Esophagus squamous epithelium (tissue), 5 donors: Measurements from ENCODE around the gene DPPA3. TPM values are rescaled to one million over a fixed set of nuclear protein-coding genes. Genes with fewer than 3 reads are reported as not detected.
"Not testable (repeated sequence)": the region's sequence is repeated elsewhere in the genome, so short reads cannot be mapped to it uniquely, and the experiment has no call there.

Experiments
- DNase-seq: peaks from one replicate; lab custom pipeline; 2025; lab: John Stamatoyannopoulos, UW
- H3K27ac ChIP-seq, 4 donors: fragments of 200-600 bp; sonication (generic); one replicate each; pipeline ENCODE4 v1.5.1; 2016 to 2019; ENCODE audit warnings: mild to moderate bottlenecking in 1 of 4
- H3K27me3 ChIP-seq, 4 donors: fragments of 200-600 bp; sonication (generic); 1 replicate in 3 of 4; 2 replicates in 1 of 4; pipeline versions ENCODE4 v1.5.1 to v1.6.0; 2017 to 2021; ENCODE audit warnings: antibody characterized with exemption in 1 of 4
- H3K36me3 ChIP-seq, 3 donors: fragments of 200-600 bp; sonication (generic); one replicate each; pipeline ENCODE4 v1.5.1; 2016 to 2019
- H3K4me1 ChIP-seq, 3 donors: fragments of 200-600 bp; sonication (generic); one replicate each; pipeline ENCODE4 v1.5.1; 2017 to 2019
- H3K4me3 ChIP-seq, 4 donors: fragments of 200-600 bp; sonication (generic); 1 replicate in 3 of 4; 2 replicates in 1 of 4; pipeline ENCODE4 v1.5.1; 2016 to 2019; ENCODE audit warnings: mild to moderate bottlenecking in 2 of 4, moderate library complexity in 1 of 4
- H3K9me3 ChIP-seq, 3 donors: fragments of 200-600 bp; sonication (generic); one replicate each; pipeline ENCODE4 v1.5.1; 2016 to 2019
- POLR2A ChIP-seq, 4 donors: fragments of 450-650 bp; IDR thresholded peaks; one replicate each; pipeline ENCODE4 v1.6.1; 2017; ENCODE audit warnings: antibody characterized with exemption in 4 of 4, mild to moderate bottlenecking in 4 of 4, moderate library complexity in 3 of 4
- WGBS, 2 donors: methylation state at CpG; one replicate each; pipeline ENCODE4 v1.1.5; 2018; 5-methylcytosine and 5-hydroxymethylcytosine counted together
- intact Hi-C: fragments of 100-400 bp; cut with DNase I; formaldehyde crosslinking; loops from one replicate; pipeline ENCODE4 v1.15.0; 2022
- total RNA-seq, 4 donors: library from RNA; depleted of rRNA; stranded (reverse); fragments of >200 nt; gene quantifications; one replicate each; pipeline ENCODE4 v1.1.0, GENCODE V29; 2016
- TF ChIP-seq, protein P1 (sequence below), 6 experiments: fragments of 450-650 bp in 4 of 6; fragments of 200-600 bp in 2 of 6; sonication (generic) in 2 of 6; IDR thresholded peaks; one replicate each; pipeline ENCODE4 v1.5.1; 2016 to 2019; ENCODE audit warnings: antibody characterized with exemption in 6 of 6, mild to moderate bottlenecking in 4 of 6, moderate library complexity in 4 of 6
- donor health status: DM: yes; HTN: yes; CAD: no.

The DPPA3 gene
- total RNA-seq, 4 donors from 2014 or later = not detected

DNA sequence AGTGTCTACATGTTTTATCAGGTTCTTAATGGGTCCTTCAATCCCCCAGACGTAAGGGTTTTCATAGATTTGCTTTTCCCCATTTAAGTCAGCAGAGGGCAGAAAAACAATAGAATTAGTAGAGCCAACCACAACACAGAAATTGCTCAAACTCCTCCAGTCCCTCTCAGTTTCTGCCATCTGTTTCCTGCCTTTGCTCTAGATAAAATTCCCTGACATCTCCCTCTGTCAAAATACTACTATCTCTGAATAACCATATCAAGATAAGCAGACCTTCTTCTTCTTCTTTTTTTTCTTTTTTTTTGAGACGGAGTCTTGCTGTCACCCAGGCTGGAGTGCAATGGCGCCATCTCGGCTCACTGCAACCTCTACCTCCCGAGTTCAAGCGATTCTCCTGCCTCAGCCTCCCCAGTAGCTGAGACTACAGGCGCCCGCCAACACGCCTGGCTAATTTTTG lies 33.8 kb upstream of the DPPA3 start:
- H3K9me3 ChIP-seq, H3K27me3 ChIP-seq, H3K4me1 ChIP-seq, H3K27ac ChIP-seq, H3K36me3 ChIP-seq, DNase-seq, H3K4me3 ChIP-seq, intact Hi-C loops: not testable (repeated sequence)
- TF ChIP-seq, protein P1, sequence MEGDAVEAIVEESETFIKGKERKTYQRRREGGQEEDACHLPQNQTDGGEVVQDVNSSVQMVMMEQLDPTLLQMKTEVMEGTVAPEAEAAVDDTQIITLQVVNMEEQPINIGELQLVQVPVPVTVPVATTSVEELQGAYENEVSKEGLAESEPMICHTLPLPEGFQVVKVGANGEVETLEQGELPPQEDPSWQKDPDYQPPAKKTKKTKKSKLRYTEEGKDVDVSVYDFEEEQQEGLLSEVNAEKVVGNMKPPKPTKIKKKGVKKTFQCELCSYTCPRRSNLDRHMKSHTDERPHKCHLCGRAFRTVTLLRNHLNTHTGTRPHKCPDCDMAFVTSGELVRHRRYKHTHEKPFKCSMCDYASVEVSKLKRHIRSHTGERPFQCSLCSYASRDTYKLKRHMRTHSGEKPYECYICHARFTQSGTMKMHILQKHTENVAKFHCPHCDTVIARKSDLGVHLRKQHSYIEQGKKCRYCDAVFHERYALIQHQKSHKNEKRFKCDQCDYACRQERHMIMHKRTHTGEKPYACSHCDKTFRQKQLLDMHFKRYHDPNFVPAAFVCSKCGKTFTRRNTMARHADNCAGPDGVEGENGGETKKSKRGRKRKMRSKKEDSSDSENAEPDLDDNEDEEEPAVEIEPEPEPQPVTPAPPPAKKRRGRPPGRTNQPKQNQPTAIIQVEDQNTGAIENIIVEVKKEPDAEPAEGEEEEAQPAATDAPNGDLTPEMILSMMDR (IDR thresholded peaks at IDR 0.05) = peak in 4 of 6 experiments; percentile 6 to 37 (median 22)
- WGBS, 2 donors = 49 to 53% methylated on average over 9 of the region's 9 CpGs

DNA sequence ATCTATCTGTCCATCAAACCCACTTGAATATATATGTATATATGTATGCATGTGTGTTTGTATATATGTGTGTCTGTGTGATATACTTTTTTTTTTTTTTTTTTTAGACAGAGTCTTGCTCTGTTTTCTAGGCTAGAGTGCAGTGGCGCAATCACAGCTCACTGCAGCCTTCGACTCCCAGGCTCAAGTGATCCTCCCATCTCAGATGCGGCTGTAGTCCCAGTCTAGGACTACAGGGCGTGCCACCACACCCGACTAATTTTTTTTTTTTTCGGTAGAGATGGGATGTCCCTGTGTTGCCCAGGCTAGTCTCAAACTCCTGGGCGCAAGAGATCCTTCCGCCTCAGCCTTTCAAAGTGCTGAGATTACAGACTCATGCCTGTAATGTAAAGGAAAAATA lies 32.5 kb upstream of the DPPA3 start:
- intact Hi-C loops = no loop called here
- Histone ChIP-seq H3K4me1 (no peaks in the 10 kb centered on the region), H3K27me3 (no peaks in the 10 kb centered on the region), H3K36me3 (no peaks in the 10 kb centered on the region), H3K4me3 (no peak overlapping the region), H3K9me3 (no peaks in the 10 kb centered on the region), H3K27ac (no peak overlapping the region)
- WGBS, 2 donors = 42 to 55% methylated on average over 3 to 5 of the region's 8 CpGs
- DNase-seq = no peak
- no peak for TF ChIP-seq POLR2A (IDR thresholded peaks at IDR 0.05)
- TF ChIP-seq, protein P1 (IDR thresholded peaks at IDR 0.05) = no peak

DNA sequence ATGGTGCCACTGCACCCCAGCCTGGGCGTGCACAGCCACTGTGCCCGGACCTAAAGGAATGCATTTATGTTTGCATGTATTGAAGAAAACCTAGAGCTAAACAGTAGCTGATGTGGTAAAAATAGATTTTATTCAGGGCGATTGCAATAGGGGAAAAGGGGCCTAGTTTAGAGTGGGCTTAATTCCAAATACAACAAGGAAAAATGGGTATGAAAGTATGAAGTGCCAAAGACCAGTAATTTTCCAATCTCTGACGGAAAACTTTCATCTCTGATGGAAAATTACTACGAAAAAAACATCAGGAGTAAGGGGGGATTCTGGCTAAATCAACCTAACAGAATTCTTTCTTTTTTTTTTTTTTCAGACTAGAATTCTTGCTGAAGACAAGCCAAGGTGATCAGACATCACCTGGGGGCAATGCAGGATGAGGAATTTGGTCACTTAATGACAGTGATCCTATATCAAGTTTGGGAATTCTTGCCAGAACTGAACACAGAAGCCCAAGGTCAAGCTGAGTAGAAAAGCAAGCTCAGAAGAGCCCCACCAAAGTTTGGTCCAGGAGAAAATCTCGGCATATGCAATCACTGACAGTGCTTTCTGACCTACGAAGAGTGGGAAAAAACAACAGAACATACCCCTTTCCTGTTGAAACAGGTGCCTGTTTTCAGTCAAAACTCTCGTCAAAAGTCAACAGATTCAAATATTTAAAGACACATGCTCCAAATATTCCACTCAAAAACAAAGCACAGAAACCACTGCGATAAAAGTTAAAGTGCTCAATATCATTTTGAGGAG lies 31.8 kb upstream of the DPPA3 start:
- 46 to 47% methylated on average over 9 of the region's 9 CpGs for WGBS, 2 donors
- no peak overlapping the region for H3K4me3 ChIP-seq
- intact Hi-C loops = no loop called here
- H3K27me3 ChIP-seq = no peaks in the 10 kb centered on the region
- no peak for DNase-seq
- H3K27ac ChIP-seq = no peak overlapping the region
- no peaks in the 10 kb centered on the region for H3K9me3 ChIP-seq
- no peaks in the 10 kb centered on the region for H3K4me1 ChIP-seq
- TF ChIP-seq, protein P1 (IDR thresholded peaks at IDR 0.05) = no peak
- no peak for TF ChIP-seq POLR2A (IDR thresholded peaks at IDR 0.05)
- no peaks in the 10 kb centered on the region for H3K36me3 ChIP-seq

DNA sequence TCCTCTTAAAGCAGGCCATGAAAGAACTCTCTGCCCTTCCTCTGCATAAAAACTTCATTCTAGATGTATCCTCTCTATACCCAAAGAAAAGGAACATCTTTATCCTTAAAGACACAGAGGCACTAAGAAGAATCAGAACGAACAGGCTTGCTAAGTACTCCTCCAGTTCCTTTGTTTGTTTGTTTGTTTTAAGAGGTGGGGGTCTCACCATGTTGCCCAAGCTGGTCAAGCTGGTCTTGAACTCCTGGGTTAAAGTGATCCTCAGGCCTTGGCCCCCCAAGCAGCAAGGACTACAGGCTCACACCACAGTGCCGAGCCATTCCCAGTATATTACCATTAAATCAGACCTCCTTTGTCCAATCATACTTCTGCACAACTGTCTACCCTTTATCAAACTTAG lies 29.7 kb upstream of the DPPA3 start:
- Histone ChIP-seq H3K9me3 (no peaks in the 10 kb centered on the region), H3K4me3 (no peak overlapping the region), H3K27me3 (no peaks in the 10 kb centered on the region), H3K4me1 (no peaks in the 10 kb centered on the region), H3K27ac (no peak overlapping the region), H3K36me3 (no peaks in the 10 kb centered on the region)
- no peak for TF ChIP-seq POLR2A (IDR thresholded peaks at IDR 0.05)
- TF ChIP-seq, protein P1 (IDR thresholded peaks at IDR 0.05) = no peak
- DNase-seq = no peak
- intact Hi-C loops = no loop called here
- 67 to 74% methylated on average over 2 of the region's 2 CpGs for WGBS, 2 donors

DNA sequence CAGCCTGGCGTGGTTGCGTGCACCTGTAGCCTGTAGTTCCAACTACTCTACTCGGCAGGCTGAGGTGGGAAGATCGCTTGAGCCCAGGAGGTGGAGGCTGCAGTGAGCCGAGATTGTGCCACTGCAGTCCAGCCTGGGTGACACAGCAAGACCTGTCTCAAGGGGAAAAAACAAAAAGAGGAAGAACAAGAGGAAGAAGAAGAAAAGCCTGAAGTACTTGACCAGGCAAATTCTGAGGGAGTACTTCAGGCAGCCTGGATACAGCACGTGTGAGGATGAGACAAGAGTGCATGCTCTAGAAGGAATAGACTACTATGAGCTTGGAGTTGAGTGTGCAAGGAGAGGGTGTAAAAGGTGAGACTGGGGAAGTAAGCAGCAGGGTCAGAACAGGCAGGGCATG lies 17.4 kb upstream of the DPPA3 start:
- Histone ChIP-seq H3K4me3 (no peak overlapping the region), H3K27ac (no peak overlapping the region), H3K36me3 (no peaks in the 10 kb centered on the region), H3K4me1 (no peaks in the 10 kb centered on the region), H3K9me3 (no peaks in the 10 kb centered on the region), H3K27me3 (no peaks in the 10 kb centered on the region)
- DNase-seq = no peak
- 60 to 70% methylated on average over 6 of the region's 6 CpGs for WGBS, 2 donors
- TF ChIP-seq, protein P1 (IDR thresholded peaks at IDR 0.05) = no peak
- no peak for TF ChIP-seq POLR2A (IDR thresholded peaks at IDR 0.05)
- intact Hi-C loops = no loop called here
